Transverse colon (tissue), 4 donors: ENCODE measurements around the gene SHISAL2A. TPM values are rescaled to one million over a fixed set of nuclear protein-coding genes. Genes with fewer than 3 reads are reported as not detected.

ENCODE experiments used
- DNase-seq: peaks from one replicate; pipeline ENCODE4 v3.0.0-alpha.2; 2019
- H3K27ac ChIP-seq, 4 donors: fragments of 200-600 bp; sonication (generic); 2 replicates each; pipeline ENCODE4 v1.5.1; 2016 to 2018; ENCODE audit warnings: inconsistent platforms in 4 of 4
- H3K27me3 ChIP-seq: fragments of 200-600 bp; sonication (generic); 2 replicates; pipeline ENCODE4 v1.5.1; 2017; ENCODE audit warnings: inconsistent platforms
- H3K36me3 ChIP-seq, 4 donors: fragments of 200-600 bp; sonication (generic); 2 replicates each; pipeline ENCODE4 v1.5.1; 2017 to 2019; ENCODE audit warnings: inconsistent platforms in 4 of 4
- H3K4me1 ChIP-seq, 4 donors: fragments of 200-600 bp; sonication (generic); 2 replicates each; pipeline ENCODE4 v1.5.1; 2017 to 2020; ENCODE audit warnings: inconsistent platforms in 4 of 4
- H3K4me3 ChIP-seq, 4 donors: fragments of 200-600 bp; sonication (generic); 1 replicate in 1 of 4; 2 replicates in 3 of 4; pipeline versions ENCODE4 v1.5.1 to v1.6.1; 2017 to 2019; ENCODE audit warnings: inconsistent platforms in 4 of 4
- H3K9me3 ChIP-seq, 2 donors: fragments of 200-600 bp; sonication (generic); 2 replicates each; pipeline ENCODE4 v1.5.1; 2017 to 2019; ENCODE audit warnings: inconsistent platforms in 2 of 2
- EP300 ChIP-seq: sonication (generic); formaldehyde crosslinking; IDR thresholded peaks from one replicate; pipeline ENCODE4 v1.6.1; 2017; ENCODE audit warnings: antibody characterized with exemption, low read depth
- POLR2A ChIP-seq: fragments of 450-650 bp; IDR thresholded peaks from one replicate; pipeline ENCODE4 v1.6.1; 2016; ENCODE audit warnings: antibody characterized with exemption, mild to moderate bottlenecking, moderate library complexity
- POLR2AphosphoS5 ChIP-seq, 3 donors: sonication (generic); formaldehyde crosslinking; IDR thresholded peaks; one replicate each; pipeline ENCODE4 v1.6.1; 2016; ENCODE audit warnings: antibody characterized with exemption in 3 of 3
- WGBS, 2 donors: methylation state at CpG; one replicate each; pipeline ENCODE4 v1.1.5; 2018; ENCODE audit warnings: low coverage in 1 of 2; 5-methylcytosine and 5-hydroxymethylcytosine counted together
- in situ Hi-C, 4 donors: fragments of 200-750 bp; cut with MboI; loops; one replicate each; pipeline versions ENCODE4 v1.15.0 to v1.15.1; 2017; ENCODE audit warnings: low sequenced_read_pairs in 3 of 4, low pct_ligation_motif_present in 1 of 4, low pct_unique_long_range_greater_than_20kb in 1 of 4
- intact Hi-C: fragments of 100-400 bp; cut with DNase I; formaldehyde crosslinking; loops from one replicate; pipeline ENCODE4 v1.15.1; 2023; ENCODE audit warnings: low total_unique reads
- total RNA-seq, 4 donors: library from RNA; depleted of rRNA; stranded (reverse); fragments of >200 nt; gene quantifications; one replicate each; pipeline ENCODE4 v1.1.0, GENCODE V29; 2016
- TF ChIP-seq, protein P1 (sequence below), 5 experiments: fragments of 200-600 bp in 3 of 5; fragments of 450-650 bp in 2 of 5; sonication (generic) in 3 of 5; IDR thresholded peaks; 1 replicate in 2 of 5; 2 replicates in 3 of 5; pipeline ENCODE4 v1.5.1; 2016 to 2017; ENCODE audit warnings: antibody characterized with exemption in 5 of 5, inconsistent platforms in 3 of 5, mild to moderate bottlenecking in 2 of 5, moderate library complexity in 1 of 5

The SHISAL2A gene
- total RNA-seq, 4 donors from 2014 or later, result 3.2 to 8.2 TPM; not detected in 2

DNA sequence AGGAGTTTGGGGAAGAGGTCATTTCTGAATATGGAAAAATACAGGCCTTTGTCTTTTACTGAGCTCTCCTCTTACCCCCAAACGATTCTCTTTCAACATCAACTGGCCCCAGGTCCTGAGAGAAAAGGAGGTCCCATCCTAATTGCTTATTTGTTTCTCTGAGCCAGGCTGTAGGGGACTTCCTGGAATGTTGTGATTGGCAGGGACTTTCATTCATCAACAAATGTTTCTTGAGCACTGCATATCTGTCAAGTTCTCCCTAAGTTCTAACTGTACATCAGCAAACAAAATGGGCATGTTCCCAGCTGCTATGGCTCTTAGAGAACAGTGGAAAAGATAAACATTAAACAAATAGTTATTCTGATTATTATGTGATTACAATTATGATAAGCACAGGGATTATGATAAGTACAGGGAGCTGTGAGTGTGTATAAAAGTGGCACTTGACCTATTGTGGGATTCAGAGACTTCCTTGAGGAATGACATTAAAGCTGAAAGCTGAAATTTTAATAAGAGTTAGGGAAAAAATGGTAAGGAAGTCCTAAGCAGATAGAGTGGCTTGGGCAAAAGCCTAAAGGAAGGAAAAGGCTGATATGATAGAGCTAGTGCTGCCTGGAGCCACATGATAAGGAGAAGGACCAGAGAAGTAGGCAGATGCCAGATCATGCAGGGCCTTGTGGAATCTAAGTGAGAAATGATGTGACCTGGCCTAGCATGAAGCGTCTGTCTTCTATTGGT lies 19.2 kb upstream of the SHISAL2A start:
- in situ Hi-C loops (no loop called here), intact Hi-C loops (no loop called here)
- no peaks in the 10 kb centered on the region for H3K9me3 ChIP-seq
- no peaks in the 10 kb centered on the region for H3K4me1 ChIP-seq
- no peaks in the 10 kb centered on the region for H3K36me3 ChIP-seq
- H3K4me3 ChIP-seq, result no peak overlapping the region
- TF ChIP-seq, protein P1, sequence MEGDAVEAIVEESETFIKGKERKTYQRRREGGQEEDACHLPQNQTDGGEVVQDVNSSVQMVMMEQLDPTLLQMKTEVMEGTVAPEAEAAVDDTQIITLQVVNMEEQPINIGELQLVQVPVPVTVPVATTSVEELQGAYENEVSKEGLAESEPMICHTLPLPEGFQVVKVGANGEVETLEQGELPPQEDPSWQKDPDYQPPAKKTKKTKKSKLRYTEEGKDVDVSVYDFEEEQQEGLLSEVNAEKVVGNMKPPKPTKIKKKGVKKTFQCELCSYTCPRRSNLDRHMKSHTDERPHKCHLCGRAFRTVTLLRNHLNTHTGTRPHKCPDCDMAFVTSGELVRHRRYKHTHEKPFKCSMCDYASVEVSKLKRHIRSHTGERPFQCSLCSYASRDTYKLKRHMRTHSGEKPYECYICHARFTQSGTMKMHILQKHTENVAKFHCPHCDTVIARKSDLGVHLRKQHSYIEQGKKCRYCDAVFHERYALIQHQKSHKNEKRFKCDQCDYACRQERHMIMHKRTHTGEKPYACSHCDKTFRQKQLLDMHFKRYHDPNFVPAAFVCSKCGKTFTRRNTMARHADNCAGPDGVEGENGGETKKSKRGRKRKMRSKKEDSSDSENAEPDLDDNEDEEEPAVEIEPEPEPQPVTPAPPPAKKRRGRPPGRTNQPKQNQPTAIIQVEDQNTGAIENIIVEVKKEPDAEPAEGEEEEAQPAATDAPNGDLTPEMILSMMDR (IDR thresholded peaks at IDR 0.05), result no peak
- no peak for TF ChIP-seq EP300
- no peak for TF ChIP-seq POLR2A
- no peak for TF ChIP-seq POLR2AphosphoS5 (IDR thresholded peaks at IDR 0.05)
- no peaks in the 10 kb centered on the region for H3K27me3 ChIP-seq
- 56 to 63% methylated on average over 2 of the region's 2 CpGs for WGBS, 2 donors
- no peak for DNase-seq
- no peak overlapping the region for H3K27ac ChIP-seq

GRCh38 chr1:52614671-52615070 lies 18.3 kb upstream of the SHISAL2A start:
- Histone ChIP-seq H3K27ac (no peak overlapping the region), H3K27me3 (no peaks in the 10 kb centered on the region), H3K9me3 (no peaks in the 10 kb centered on the region), H3K36me3 (no peaks in the 10 kb centered on the region), H3K4me1 (no peaks in the 10 kb centered on the region), H3K4me3 (no peak overlapping the region)
- 84 to 96% methylated on average over 5 of the region's 5 CpGs for WGBS, 2 donors
- TF ChIP-seq EP300 (no peak), POLR2AphosphoS5 (IDR thresholded peaks at IDR 0.05) (no peak), POLR2A (no peak)
- TF ChIP-seq, protein P1 (IDR thresholded peaks at IDR 0.05), result no peak
- in situ Hi-C loops, result no loop called here
- intact Hi-C loops, result no loop called here
- DNase-seq, result no peak

DNA sequence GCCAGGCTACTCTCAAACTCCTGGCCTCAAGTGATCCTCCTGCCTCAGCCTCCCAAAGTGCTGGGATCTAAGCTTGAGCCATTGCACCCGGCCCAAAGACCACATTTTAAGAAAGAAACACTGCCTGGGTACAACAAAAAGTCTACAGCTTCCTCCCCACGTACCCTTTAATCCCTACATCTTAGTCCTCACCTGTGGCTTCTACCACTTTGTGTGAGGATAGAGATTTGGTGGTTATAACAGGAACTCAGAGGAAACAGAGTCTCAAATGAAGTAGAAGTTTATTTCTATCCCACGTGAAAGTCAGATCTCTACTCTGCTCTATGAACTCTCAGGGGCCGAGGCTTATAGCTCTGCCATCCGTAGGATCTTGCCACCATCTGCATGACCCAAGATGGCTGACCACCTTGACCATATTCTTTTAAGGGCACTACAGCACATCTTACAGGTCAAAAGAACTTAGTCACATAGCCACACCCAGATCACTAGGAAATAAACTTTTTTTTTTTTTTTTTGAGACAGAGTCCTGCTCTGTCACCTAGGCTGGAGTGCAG lies 17.4 kb upstream of the SHISAL2A start:
- no peaks in the 10 kb centered on the region for H3K27me3 ChIP-seq
- no peak overlapping the region for H3K4me3 ChIP-seq
- WGBS, 2 donors, result 71 to 80% methylated on average over 1 to 5 of the region's 5 CpGs
- intact Hi-C loops (no loop called here), in situ Hi-C loops (no loop called here)
- no peak overlapping the region for H3K27ac ChIP-seq
- TF ChIP-seq POLR2AphosphoS5 (IDR thresholded peaks at IDR 0.05) (no peak), POLR2A (no peak), EP300 (no peak)
- TF ChIP-seq, protein P1 (IDR thresholded peaks at IDR 0.05), result no peak
- H3K36me3 ChIP-seq, result no peaks in the 10 kb centered on the region
- no peaks in the 10 kb centered on the region for H3K4me1 ChIP-seq
- H3K9me3 ChIP-seq, result no peaks in the 10 kb centered on the region
- no peak for DNase-seq

- no peaks in the 10 kb centered on the region for H3K27me3 ChIP-seq
- H3K4me3 ChIP-seq, result no peak overlapping the region
- in situ Hi-C loops, result no loop called here
- H3K9me3 ChIP-seq, result peaks cover 17 to 25% of the 10 kb centered on the region in 2 donors
- intact Hi-C loops, result no loop called here
- 85 to 100% methylated on average over 2 of the region's 2 CpGs for WGBS, 2 donors
- no peaks in the 10 kb centered on the region for H3K36me3 ChIP-seq
- H3K4me1 ChIP-seq, result no peaks in the 10 kb centered on the region
- DNase-seq, result no peak
- H3K27ac ChIP-seq, result no peak overlapping the region
- no peak for TF ChIP-seq POLR2AphosphoS5 (IDR thresholded peaks at IDR 0.05)
- TF ChIP-seq EP300, result no peak
- TF ChIP-seq POLR2A, result no peak
- TF ChIP-seq, protein P1 (IDR thresholded peaks at IDR 0.05), result no peak
Measured at GRCh38 chr1:52621950-52622349, 11.0 kb upstream of the SHISAL2A start.
